Effector memory CD8-positive, alpha-beta T cell (primary cell): ENCODE measurements around the gene KIF24.

Source experiments
- ATAC-seq: fragments of 150-1000 bp; cut with Tn5 transposase; replicated peaks from 2 replicates; pipeline ENCODE4 v1.10.0; 2021; ENCODE audit warnings: mild to moderate bottlenecking, moderate library complexity
- DNase-seq, 3 experiments: peaks; one replicate each; pipeline ENCODE4 v3.0.0; 2021
- H3K27ac Mint-ChIP-seq, 2 donors: one replicate each; pipeline ENCODE4 v1.8.0; 2022; ENCODE audit warnings: mild to moderate bottlenecking in 2 of 2, mixed read lengths in 2 of 2, moderate library complexity in 2 of 2
- H3K27me3 Mint-ChIP-seq, 2 donors: one replicate each; pipeline ENCODE4 v1.8.0; 2022; ENCODE audit warnings: mixed read lengths in 2 of 2
- H3K36me3 Mint-ChIP-seq: one replicate; pipeline ENCODE4 v1.8.0; 2022; ENCODE audit warnings: mild to moderate bottlenecking, moderate library complexity, mixed read lengths; ENCODE audit not compliant: insufficient read depth
- H3K4me1 Mint-ChIP-seq, 2 donors: one replicate each; pipeline ENCODE4 v1.8.0; 2022; ENCODE audit warnings: low read depth in 2 of 2, mixed read lengths in 2 of 2
- H3K4me3 Mint-ChIP-seq, 2 donors: one replicate each; pipeline ENCODE4 v1.8.0; 2022; ENCODE audit warnings: mild to moderate bottlenecking in 2 of 2, mixed read lengths in 2 of 2, moderate library complexity in 2 of 2
- H3K9me3 Mint-ChIP-seq, 2 donors: one replicate each; pipeline ENCODE4 v1.8.0; 2022; ENCODE audit warnings: mixed read lengths in 2 of 2

Gene KIF24

DNA sequence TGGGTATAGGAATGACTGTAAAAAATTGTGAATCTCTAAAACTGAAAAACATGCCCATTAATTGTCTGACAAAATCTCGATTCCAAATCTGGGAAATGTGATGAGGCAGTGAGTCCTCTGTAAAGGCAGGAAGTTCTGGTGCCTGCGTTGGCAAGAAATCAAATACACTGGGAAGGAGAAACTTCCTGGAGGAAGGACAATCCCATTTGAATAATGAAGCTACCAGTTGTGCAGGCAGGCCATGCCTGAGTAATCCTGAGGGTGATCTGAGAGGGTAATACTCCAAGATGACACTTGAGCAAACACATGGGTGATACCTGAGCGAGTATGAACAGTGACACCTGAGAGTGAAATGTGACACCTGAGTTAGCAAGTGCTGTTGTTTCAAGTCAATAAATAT lies 49.7 kb downstream of the KIF24 start:
- Mint-ChIP-seq H3K27me3 (no peaks in the 10 kb centered on the region), H3K4me1 (peaks cover 0 to 5% of the 10 kb centered on the region in 2 donors)
- DNase-seq, result no peak

More for the DNA sequence above, 49.7 kb downstream of the KIF24 start:
- Mint-ChIP-seq H3K4me3 (no peak overlapping the region), H3K9me3 (no peaks in the 10 kb centered on the region), H3K36me3 (peaks cover 3% of the 10 kb centered on the region), H3K27ac (no peak overlapping the region)
- ATAC-seq, result no peak
